Measurements from ENCODE around the gene TAS1R3.

Gene TAS1R3

DNA sequence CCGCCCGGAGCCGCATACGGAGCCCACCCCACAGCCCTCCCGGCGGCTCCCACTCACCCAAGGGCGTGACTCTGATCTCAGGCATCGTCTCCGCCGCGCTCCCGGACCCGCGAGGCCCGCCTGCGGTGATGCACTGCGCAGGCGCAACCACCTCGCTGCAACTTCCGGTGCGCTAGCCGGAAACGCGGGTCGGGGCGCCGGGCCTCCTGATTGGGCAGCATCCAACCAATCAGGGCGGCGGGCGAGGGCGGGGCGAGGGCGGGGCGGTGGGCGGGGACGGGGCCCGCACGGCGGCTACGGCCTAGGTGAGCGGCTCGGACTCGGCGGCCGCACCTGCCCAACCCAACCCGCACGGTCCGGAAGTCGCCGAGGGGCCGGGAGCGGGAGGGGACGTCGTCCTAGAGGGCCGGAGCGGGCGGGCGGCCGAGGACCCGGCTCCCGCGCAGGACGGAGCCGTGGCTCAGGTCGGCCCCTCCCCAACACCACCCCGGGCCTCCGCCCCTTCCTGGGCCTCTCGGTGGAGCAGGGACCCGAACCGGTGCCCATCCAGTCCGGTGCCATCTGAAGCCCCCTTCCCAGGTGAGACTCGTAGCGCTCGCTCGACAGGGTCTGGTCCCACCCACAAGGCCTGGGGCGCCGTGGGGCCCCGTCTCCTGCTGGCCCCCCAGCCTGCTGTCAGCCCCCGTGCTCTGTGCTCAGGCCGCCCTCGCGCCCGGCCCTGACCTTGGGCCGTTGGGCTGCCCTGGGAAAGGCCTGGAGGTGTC, 6.4 kb upstream of the TAS1R3 start, which contains the start of the genes CPTP and INTS11:
TSS of gene CPTP (plus strand) at position 279 of the 764 bp plus-strand sequence. CDS start 2,109 bp downstream, outside the sequence.
TSS of gene INTS11 (minus strand) at position 137 of the 764 bp plus-strand sequence. CDS start at position 85, 52 bp downstream.
- peak; percentile 80 for DNase-seq

DNA sequence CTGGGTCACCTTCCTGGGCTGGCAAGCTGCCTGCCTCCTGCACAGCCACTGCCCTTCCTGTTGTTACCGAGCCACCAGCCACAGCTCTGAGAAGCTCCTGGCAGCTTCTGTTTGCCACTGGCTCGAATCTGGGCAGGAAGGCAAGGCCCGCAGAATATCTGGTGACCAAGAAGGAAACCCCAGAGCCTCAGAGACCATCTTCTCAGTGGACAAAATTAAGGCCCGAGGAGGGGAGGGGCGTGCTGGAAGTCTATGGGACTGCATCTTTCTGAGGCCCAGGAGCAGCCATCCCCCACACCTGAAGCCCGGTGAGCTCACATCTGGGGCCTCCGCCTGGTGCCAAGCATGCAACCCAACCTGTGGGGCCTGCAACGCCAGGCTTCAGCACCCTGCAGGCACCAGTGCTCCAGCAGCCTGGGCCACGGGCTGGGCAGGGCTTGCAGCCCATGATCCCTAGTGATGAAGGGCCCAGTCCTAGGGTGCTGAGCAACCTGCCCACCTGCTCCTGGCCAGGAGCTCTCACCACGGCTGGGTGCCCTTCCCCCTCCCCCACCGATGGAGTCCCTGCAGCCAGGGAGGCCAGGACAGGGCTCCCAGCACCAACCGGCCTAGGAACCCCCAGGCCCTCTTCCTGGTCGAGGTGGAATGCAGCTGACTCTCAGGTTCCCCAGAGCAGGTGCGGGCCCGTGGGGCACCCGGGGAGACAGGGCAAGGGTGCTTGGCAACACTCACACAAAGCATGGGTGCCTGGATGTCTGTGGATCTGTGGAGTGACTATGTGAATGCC, 5.6 kb upstream of the TAS1R3 start:
- no peak for DNase-seq

DNA sequence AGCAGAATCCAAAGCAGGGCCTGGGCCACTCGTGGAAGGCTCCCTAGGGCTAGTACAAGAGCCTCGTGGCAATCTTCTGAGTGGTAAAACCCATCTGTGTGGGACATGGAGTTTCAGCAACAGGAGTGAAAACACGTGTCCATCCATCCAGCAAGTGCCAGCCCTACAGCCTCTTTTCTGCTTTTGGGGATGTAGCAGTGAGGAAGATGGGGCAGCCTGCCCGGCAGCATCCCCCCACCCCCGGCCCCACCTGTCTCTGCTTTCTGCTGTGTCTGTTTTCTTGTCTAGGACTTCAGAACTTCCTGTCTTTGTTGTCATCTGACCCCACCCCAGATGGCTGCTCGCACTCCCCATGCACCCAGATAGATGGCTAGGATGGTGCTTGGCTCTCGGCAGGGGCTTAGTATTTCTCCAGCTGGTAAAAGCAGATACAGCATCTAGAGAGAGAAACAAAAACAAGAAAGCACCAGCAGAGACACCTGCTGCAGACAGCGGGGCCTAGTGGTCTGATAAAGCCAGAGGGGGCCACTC, 4.9 kb upstream of the TAS1R3 start:
- DNase-seq = no peak

DNA sequence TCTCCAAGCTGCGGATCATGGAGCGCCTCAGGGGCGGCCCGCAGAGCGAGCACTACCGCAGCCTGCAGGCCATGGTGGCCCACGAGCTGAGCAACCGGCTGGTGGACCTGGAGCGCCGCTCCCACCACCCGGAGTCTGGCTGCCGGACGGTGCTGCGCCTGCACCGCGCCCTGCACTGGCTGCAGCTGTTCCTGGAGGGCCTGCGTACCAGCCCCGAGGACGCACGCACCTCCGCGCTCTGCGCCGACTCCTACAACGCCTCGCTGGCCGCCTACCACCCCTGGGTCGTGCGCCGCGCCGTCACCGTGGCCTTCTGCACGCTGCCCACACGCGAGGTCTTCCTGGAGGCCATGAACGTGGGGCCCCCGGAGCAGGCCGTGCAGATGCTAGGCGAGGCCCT, 3.8 kb upstream of the TAS1R3 start:
- DNase-seq = no peak

DNA sequence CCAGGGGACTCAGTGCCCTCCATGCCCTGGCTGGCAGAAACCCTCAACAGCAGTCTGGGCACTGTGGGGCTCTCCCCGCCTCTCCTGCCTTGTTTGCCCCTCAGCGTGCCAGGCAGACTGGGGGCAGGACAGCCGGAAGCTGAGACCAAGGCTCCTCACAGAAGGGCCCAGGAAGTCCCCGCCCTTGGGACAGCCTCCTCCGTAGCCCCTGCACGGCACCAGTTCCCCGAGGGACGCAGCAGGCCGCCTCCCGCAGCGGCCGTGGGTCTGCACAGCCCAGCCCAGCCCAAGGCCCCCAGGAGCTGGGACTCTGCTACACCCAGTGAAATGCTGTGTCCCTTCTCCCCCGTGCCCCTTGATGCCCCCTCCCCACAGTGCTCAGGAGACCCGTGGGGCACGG, 2.8 kb upstream of the TAS1R3 start:
- no peak for DNase-seq

DNA sequence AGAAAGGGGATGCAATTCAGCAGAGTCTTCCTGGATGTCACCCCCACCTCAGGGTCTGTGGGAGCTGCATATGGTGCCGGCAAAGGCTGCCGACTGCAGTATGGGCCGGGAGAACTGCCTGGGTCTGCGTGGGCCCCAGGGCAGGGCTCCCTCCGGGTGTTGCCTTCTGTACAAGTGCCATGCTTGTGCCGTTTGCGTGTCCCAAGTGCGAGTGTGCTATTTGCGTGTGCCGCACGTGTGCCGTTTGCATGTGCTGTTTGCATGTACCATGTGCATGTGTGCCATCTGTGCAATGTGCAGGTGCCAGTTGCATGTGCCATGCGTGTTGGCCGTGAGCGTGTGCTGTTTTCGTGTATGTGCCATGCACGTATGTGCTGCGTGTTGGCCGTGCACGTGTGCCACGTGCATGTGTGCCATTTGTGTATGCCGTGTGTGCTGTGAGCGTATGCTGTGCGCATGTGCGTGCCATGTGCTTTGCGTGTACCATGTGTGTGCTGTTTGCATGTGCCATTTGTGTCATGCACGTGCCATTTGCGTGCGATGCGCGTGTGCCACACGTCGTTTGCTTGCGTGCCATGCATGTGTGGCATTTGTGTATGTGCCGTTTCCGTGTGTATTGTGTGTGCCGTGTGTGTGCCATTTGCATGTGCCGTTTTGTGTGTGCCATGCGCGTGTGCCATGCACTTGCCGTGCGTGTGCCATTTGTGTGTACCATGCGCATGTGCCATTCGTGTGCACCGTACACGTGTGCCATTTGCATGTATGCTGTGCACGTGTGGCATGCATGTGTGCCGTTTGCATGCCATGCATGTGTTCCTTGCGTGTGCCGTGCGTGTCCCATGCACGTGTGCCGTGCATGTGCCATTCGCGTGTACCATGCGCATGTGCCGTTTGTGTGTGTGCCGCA, 1.5 kb upstream of the TAS1R3 start:
- DNase-seq = no peak

DNA sequence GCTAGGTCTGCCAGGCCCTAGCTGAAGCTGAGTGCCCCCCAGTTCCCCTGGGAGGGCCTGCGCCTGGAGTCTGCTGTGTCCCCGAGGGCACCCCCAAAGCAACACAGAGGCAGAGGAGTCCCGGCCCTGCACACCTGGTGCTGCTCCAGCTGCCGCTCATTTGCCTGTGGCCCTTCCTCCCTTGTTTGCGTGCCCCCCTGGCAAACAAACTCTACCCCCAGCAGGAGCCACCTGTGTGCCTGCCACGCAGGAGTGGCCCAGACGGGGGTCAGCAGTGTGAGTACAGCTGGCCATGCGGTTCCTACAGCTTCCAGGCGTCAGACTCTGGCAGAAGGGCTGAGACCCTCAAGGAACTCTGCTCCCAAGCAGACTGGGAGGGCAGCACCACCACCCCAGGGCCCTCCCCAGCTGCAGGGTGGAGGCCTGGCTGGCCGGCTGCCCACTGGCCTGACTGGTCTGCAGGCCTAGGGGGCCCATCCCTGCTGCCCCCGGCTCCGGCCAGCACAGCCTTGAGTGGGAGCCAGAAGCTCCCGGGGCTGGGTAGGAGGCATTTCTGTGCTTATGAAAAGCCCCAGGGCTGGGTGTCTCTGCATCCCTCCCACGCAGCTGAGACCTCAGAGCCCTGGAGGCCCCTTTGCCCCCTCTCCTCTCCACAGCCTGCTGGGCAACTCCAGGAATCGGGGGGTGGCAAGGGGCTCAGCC, 563 bp upstream of the TAS1R3 start:
- no peak for DNase-seq

DNA sequence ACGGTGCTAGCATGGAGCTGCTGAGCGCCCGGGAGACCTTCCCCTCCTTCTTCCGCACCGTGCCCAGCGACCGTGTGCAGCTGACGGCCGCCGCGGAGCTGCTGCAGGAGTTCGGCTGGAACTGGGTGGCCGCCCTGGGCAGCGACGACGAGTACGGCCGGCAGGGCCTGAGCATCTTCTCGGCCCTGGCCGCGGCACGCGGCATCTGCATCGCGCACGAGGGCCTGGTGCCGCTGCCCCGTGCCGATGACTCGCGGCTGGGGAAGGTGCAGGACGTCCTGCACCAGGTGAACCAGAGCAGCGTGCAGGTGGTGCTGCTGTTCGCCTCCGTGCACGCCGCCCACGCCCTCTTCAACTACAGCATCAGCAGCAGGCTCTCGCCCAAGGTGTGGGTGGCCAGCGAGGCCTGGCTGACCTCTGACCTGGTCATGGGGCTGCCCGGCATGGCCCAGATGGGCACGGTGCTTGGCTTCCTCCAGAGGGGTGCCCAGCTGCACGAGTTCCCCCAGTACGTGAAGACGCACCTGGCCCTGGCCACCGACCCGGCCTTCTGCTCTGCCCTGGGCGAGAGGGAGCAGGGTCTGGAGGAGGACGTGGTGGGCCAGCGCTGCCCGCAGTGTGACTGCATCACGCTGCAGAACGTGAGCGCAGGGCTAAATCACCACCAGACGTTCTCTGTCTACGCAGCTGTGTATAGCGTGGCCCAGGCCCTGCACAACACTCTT, 1.1 kb downstream of the TAS1R3 start:
- no peak for DNase-seq

DNA sequence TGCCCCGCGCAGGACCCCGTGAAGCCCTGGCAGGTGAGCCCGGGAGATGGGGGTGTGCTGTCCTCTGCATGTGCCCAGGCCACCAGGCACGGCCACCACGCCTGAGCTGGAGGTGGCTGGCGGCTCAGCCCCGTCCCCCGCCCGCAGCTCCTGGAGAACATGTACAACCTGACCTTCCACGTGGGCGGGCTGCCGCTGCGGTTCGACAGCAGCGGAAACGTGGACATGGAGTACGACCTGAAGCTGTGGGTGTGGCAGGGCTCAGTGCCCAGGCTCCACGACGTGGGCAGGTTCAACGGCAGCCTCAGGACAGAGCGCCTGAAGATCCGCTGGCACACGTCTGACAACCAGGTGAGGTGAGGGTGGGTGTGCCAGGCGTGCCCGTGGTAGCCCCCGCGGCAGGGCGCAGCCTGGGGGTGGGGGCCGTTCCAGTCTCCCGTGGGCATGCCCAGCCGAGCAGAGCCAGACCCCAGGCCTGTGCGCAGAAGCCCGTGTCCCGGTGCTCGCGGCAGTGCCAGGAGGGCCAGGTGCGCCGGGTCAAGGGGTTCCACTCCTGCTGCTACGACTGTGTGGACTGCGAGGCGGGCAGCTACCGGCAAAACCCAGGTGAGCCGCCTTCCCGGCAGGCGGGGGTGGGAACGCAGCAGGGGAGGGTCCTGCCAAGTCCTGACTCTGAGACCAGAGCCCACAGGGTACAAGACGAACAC, 1.8 kb downstream of the TAS1R3 start:
- DNase-seq = no peak

DNA sequence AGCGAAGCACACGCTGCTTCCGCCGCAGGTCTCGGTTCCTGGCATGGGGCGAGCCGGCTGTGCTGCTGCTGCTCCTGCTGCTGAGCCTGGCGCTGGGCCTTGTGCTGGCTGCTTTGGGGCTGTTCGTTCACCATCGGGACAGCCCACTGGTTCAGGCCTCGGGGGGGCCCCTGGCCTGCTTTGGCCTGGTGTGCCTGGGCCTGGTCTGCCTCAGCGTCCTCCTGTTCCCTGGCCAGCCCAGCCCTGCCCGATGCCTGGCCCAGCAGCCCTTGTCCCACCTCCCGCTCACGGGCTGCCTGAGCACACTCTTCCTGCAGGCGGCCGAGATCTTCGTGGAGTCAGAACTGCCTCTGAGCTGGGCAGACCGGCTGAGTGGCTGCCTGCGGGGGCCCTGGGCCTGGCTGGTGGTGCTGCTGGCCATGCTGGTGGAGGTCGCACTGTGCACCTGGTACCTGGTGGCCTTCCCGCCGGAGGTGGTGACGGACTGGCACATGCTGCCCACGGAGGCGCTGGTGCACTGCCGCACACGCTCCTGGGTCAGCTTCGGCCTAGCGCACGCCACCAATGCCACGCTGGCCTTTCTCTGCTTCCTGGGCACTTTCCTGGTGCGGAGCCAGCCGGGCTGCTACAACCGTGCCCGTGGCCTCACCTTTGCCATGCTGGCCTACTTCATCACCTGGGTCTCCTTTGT, 2.6 kb downstream of the TAS1R3 start:
- no peak for DNase-seq

DNA sequence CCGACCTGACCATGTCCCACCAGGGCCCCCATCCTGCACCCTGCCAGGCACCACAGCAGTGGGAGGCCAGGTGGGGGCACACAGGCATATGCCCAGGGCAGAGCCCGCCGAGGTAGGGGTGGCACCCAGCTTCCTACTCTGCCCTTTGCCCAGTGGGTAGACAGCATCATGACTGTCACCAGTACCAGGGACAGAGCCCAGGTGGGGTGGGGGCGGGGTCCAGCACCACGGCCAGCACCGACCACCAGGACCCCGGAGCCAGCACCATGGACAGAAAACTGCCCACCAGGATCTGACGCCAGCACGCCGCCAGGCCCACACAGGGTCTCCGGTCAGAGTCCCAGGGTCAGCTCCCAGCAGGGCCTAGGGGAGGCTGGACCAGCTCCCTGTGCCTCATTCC, 3.8 kb downstream of the TAS1R3 start:
- DNase-seq = peak; percentile 41

DNA sequence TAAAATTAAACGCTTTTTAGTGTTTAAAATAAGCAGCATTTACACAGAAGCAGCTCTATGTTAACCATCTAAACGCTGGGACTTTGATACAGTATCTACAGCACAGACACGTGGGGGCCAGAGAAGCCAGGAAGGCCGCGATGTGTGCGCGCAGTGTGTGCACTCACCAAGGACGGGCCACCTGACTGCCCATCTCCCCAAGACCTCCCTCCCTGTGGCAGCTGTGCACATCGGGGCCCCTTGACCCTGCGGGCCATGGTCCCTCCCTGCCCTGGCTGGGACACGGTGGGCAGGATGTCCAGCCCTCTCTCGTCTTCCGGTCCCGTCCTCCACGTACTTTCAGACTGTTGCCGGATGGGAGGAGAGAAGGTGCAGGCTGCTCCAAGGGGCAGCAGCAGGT, 4.2 kb downstream of the TAS1R3 start:
- DNase-seq = no peak

DNA sequence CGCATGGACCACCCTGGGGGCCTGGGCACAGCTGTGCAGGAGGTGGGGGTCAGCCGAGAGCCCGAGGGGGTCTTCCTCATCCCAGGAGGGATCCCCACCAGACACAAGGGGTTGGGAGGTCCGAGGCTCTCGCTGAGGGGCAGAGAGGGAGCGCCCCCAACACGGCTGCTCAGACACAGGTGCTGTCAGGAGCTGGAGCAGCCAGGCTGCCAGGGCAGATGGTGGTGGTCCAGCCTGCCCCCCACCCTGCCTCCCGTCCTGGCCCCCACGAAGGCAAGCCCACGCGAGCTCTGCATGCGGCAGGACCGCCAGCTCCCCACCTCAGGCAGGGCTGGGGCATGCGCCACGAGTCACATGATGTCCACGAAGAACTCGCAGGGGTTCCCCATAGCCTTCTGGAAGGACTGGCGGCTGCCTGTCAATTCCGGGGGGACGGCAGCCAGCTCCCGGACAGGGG, 4.7 kb downstream of the TAS1R3 start:
- DNase-seq = no peak

DNA sequence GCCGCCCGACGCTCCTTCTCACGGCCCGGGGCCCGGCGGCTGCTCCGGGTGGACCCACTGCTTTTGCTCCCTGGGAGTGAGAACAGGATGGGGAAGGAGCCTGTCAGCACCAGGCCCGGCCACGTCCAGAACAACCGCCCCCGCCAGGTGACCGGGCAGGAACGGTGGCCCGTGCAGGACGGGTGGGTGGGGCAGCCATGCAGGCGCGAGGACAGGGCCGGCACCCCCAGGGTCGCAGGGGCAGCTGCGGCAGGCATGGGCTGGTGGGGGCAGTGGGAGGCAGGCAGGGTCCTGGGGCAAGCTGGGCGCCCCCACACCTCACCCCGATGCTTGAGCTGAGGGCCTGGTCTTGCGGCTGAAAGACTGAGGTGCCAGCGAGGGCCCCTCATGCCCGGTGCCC, 5.4 kb downstream of the TAS1R3 start:
- DNase-seq = no peak

DNA sequence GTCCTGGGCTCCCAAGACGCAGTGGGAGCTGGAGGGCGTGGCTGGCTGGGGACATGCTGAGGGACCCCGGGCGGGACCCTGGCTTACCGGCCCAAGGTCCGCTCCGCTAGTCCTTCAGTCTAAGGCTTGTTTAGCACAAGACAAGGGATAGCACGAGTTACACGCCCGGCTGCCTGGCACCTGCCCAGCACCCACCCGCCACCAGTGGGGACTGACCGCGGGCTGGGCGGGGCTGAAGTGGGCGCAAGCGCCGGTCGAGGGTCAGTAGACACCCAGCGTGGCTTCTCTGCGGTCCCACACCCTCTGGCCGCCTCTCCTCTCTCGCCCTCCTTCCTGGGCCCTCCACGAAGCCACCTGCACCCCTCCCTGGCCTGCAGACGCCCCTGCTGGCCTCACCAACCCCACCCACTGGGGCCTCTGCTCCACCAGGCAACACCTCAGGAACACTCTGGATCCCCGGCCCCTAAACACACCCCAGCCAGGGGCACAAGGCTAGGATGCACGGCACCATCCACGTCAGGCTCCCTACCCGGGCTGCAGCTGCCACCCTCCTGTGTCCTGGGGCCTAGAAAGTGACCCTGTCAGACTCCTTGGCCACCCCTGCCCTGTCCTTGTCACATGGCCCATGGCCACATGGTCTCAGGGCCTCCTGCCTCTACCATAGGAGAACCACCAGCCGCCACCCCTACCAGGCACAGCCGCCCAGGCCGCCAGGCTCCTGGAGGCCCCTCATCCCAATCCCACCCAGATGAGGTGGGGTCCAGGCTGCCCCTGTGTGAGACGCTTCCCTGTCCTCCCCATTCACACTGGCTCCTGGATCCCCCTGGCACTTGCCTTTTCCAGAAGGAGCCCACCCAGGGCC, 6.1 kb downstream of the TAS1R3 start:
- DNase-seq = no peak

DNA sequence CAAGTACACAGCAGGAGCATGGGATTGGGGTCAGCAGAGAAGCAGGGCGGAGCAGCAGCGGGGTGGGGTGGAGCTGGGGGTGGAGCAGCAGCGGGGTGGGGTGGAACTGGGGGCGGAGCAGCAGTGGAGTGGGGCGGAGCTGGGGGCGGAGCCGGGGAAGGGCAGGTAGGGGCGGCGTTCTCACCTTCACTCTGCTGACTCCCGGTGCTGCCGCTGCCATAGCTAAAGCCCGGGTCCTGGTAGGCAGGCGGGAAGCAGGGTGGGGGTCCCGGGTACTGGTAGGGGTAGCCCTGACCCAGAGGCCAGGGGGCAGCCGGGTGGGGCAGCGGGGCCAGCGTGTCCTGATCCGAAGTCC, 6.7 kb downstream of the TAS1R3 start:
- no peak for DNase-seq

DNA sequence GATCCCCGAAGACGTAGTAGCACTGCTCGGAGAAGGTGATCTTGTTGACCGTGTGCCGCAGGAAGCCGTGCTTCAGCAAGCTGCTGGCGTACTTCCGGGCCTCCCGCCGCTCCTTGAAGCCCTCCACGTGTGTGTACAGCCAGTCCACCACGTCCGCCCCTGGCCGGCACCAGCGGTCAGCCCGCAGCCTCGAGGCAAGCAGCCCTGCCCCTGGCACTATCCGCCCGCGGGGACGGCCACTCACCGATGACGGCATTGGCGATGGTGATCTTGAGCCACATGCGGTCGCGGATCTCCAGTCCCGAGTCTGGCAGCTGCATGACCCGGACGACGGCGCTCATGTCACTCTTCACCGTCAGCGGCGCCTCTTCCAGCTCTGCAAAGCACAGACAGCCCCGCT, 7.2 kb downstream of the TAS1R3 start:
- DNase-seq = no peak

DNA sequence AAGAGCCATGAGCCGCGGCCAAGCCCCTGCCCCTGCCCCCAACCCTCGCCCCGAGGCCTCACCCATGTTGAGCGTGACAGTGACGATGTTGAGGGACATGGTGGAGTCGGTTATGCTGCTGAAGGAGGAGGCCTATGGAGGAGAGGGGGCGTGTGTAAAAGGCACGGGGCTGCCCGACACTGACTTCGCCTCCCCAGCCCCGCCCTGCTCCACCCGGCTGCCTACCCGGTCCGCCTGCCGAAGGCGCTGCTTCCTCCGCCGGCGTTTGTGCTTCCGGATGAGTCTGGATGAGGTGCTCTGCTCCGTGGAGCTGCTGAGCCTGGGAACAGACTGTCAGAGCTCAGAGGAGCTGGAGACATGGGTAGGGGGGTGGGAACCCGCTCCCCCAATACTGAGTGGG, 9.1 kb downstream of the TAS1R3 start:
- no peak for DNase-seq
